ENCODE results near the gene SV2A.
"Not testable (repeated sequence)": the region's sequence is repeated elsewhere in the genome, so short reads cannot be mapped to it uniquely, and the experiment has no call there.

SV2A gene

GRCh38 chr1:149929856-149930255, 12.2 kb upstream of the SV2A start:
- no peak for DNase-seq (ENCODE audit: low spot score)

GRCh38 chr1:149928401-149928724, 10.7 kb upstream of the SV2A start:
- no peak for DNase-seq (ENCODE audit: low spot score)

DNA sequence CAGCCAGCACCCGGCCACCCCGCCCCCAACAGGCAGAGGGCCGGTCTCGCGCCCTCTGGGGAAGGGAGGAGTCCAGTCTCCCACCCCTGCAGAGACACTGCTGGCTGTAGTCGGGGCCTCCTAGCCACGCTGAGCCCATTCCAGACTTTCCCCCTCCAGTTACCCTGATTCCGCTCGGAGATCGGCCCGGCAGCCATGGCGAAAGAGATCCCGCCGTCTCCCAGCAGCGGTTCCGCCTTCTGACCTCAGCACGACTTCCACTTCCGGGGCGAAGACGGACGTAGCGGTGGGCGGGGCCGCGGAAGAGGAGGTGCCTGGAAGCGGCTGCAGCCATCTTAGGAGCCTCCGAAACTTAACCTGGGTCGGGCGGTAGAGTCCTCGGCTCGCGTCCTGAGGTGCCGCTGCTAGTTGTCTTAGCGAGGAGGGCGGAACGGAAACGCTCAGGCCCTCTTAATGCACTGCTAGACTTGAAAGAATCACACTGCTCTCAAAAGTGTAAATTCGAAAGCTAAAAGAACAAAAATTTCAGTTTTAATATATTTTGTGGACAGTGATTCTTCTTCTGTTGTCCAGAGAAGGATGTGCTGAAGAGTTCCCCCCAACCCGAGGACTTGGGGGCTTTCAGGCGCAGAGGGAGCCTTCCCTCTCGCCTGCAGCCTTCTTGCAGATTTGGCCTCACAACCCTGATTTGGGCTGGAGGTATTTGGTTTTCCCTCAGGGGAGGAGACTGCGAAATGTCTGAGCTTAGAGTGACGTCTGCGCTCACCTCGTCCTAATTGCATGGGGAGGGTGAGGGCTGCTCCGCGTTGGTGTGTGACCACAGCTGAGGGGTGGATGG, 10.1 kb upstream of the SV2A start, which contains the start of gene SF3B4:
TSS of gene SF3B4 (minus strand) at position 241 of the 838 bp plus-strand sequence. CDS start at position 197, 44 bp downstream.
- peak; percentile 97 for DNase-seq (ENCODE audit: low spot score)

- DNase-seq (ENCODE audit: low spot score) = no peak
Observed at GRCh38 chr1:149927056-149927562, 9.5 kb upstream of the SV2A start.

GRCh38 chr1:149926296-149926695, 8.7 kb upstream of the SV2A start:
- DNase-seq (ENCODE audit: low spot score) = no peak

- no peak for DNase-seq (ENCODE audit: low spot score)
Observed at GRCh38 chr1:149925751-149926150, 8.1 kb upstream of the SV2A start.

DNA sequence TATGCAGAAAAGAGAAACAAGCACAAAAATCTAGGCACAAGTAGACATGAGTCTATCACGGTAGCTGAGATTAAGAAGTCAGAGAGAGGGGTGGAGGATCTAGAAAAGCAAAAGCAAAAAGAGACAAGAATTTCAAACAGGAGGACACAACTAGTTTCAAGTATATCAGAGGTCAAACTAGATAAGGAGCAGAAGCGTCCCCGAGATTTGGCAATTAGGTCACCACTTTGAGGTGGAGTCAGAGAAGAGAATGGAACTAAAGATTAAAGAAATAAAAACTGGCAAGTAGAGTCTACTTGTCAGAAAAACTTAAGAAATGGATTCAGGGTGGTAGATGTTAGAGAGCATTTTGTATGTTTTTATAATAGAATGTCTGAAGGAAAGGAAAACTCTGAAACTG, 7.7 kb upstream of the SV2A start:
- no peak for DNase-seq (ENCODE audit: low spot score)

DNA sequence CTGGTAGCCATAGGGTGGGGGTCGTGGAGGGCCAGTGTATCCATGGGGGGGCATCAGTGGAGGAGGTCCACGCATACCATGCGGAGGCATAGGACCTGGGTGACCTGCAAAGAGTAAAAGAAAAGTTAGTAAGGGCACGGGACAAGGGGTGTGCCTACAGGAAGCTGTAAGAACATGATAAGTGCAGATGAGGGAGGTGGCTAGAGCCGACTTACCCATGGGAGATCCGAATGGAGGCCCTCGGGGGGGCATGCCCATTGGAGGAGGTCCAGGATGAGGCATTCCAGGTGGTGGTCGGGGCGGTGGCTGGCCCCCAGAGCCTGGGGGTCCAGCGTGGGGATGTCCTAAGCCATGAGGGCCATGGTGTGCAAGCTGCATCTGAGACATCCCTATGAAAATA, 6.0 kb upstream of the SV2A start:
- no peak for DNase-seq (ENCODE audit: low spot score)

- no peak for DNase-seq (ENCODE audit: low spot score)
Observed at GRCh38 chr1:149916898-149917252, 769 bp downstream of the SV2A start.

DNA sequence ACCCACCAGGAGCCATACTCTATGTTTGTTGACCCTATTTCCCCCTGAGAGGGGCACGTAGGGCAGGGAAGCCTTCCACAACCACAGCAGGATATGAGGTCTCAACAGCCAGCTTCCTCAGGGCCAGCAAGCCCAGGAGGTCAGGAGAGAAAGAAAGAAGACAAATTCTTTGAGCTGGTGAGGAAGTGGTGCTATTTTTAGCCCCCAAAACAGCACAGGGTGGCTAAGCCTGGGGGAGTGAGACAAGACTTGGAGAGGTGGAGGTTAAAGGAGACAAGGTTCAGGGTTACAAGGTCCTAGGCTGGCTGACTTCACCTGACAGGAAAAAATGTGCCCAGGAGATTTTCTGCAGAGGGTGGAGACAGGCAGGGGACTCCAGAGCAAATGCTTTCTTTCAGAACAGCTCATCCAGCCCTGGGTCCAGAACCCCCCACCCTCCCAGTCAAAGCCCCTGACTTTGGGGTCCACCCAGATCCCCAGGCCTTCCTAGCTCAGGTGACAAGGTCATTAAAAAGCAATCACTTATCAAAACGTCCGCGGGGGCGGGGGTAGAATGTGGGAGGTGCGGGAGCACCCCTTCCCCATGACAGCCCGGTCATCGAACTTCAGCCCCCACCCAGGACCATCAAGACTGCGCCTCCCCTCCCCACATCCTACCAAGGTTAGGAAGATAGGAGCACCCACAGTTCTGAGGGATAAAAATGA, 1.3 kb downstream of the SV2A start:
- no peak for DNase-seq (ENCODE audit: low spot score)

DNA sequence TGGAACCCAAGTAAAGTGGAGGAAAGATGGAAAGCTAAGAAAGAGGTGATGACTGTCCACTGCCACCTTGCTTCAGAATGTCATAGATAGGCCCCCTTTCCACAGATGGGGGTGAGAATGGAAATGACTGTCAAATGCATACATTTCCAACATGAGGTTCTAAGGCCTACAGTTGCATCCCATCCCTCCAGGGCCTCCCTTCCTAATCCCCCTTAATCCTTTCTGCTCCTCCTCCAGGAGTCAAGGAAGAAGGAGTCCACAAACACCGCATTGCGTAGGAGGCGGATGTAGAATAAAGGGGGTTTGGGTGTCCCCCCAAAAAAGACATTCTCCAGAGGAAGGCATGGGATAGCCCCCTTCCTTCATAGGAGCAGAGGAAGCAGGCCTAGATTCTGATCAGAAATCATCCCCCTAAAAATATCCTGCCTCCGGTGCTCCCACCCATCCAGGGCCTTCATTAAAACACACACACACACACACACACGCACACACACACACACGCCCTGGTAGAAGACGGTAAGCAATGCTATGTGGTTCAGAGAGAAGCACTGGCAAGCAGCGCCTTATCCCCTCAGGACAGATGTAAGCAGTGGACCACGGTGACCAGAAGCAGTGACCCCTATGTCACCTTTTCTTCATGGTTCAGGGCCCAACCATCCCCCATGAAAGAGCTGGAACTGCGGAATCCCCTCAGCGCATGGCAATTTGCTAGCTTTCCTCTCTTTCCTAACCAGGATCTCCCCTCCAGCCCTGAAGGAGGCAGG, 2.0 kb downstream of the SV2A start:
- no peak for DNase-seq (ENCODE audit: low spot score)

DNA sequence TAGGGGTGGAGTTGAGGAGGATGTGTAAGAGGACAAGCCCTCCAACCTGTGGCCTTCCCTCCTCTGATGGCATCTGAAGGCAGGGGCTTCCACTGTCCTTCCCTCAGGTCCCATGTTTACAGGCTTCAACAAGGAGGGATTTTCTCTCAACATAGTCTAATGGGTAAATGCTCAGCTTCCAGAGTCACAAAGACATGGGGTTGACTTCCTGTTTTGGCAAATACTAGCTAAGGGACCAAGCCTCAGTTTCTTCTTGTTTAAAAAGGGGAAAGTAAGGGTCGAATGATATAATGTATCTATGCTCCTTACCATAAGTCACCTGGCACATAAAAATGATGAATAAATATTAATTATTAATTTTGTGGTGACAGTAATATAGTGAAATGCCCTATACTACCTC, 3.1 kb downstream of the SV2A start:
- no peak for DNase-seq (ENCODE audit: low spot score)

- no peak for DNase-seq (ENCODE audit: low spot score)
Observed at GRCh38 chr1:149906570-149907075, 11.0 kb downstream of the SV2A start.

DNA sequence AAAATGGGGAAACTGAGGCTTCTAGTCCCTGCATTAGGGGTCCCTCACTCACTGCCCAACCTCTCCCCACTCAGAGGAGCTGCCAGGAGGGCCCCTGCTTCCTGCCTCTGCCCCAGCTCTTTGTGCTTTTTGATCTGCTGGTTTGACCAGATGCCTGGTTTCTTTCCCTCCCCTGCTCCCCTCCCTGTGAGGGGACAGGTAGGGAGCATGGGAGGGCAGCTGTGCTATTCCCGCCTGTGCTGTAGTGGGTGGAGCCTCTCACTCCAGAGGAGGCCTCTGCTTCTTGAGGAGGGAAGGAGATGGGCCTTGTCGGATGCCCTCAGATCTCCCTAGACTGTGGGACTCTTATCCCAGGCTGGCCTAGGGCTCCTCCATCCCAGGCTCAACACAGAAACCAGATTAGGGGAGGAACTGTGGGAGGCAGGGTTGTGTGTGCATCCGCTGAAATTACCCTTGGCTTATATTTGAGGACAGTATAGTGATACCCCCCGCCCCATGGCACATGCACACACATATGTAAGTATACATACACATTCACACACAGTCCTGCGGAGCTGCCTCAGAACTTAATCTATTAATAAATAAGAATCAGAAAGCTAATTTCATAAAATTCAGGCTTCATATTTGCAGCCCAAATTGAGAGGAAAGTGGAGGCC, 13.7 kb downstream of the SV2A start:
- DNase-seq (ENCODE audit: low spot score) = no peak

DNA sequence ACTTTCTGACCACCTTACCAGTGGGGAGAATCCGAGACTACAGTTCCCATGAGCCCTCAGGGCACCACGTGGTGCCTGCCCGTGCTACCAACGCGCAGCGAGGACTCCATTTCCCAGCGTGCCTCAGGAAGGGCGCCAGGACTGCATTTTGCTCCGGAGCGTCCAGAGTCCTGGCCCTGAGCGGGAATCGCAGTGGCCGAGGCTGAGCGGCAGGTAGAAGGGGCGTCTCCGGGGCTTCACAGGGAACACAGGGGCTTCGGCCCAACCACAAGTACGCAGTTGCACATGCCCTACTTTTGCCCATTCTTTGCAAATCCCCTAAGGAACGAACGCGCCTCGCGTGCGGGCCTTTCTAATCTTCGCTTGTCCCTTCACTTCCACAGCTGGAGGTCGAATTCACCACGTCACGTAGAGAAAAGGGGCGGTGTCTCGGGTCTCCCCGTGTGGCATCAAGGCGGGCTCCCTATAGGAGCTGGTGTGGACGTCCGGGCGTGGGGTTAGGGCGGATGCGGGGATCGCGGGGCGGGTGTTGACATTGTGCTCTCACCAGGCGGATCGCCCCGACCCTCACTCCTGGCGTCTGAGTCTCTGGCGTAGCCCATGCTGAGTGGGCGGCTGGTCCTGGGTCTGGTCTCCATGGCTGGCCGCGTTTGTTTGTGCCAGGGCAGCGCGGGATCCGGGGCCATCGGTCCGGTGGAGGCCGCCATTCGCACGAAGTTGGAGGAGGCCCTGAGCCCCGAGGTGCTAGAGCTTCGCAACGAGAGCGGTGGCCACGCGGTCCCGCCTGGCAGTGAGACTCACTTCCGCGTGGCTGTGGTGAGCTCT, 18.0 kb downstream of the SV2A start, which contains the start of gene BOLA1:
TSS of gene BOLA1 (plus strand) at position 109 of the 825 bp plus-strand sequence. CDS start at position 601, 492 bp downstream.
- DNase-seq (ENCODE audit: low spot score) = peak; percentile 95

GRCh38 chr1:149896575-149896974, 21.1 kb downstream of the SV2A start:
- no peak for DNase-seq (ENCODE audit: low spot score)

GRCh38 chr1:149888999-149889289, 28.7 kb downstream of the SV2A start:
- DNase-seq (ENCODE audit: low spot score) = no peak

GRCh38 chr1:149888247-149888998, 29.2 kb downstream of the SV2A start:
- peak; percentile 93 for DNase-seq (ENCODE audit: low spot score)

DNA sequence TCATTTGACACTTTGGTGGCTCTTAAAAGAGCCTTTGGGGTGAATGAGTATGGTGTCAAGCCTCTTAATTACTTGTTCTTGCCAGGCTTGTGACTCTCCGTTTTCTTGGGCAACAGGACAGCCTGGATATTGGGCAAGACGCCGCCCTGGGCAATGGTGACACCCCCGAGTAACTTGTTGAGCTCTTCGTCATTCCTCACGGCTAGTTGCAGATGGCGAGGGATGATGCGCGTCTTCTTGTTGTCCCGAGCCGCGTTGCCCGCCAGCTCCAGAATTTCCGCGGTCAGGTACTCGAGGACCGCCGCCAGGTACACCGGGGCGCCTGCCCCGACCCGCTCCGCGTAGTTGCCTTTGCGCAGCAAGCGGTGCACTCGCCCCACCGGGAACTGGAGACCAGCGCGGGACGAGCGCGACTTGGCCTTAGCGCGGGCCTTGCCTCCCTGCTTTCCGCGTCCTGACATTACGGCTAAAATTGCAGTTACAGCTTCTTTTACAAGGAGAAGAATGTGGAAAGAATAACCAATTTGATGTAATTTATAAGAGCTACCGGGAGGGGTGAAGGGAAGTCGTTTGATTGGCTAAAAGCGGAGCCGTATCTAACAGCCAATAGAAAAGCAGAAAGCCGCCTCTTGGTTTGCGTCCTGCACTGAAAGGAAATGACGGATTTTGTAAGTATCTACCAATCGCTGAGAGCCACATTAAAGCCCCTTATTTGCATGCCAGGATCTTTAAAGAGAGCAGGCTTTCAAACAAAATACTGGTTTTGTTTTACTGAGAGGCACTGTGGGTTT, 30.0 kb downstream of the SV2A start:
- peak; percentile 100 for DNase-seq (ENCODE audit: low spot score)

DNA sequence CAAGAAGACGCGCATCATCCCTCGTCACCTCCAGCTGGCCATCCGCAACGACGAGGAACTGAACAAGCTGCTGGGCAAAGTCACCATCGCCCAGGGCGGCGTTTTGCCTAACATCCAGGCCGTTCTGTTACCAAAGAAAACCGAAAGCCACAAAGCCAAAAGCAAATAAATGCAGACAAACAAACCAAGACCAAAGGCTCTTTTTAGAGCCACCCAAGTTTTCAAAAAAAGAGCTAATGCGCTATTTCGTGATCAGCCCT, 30.5 kb downstream of the SV2A start:
- DNase-seq (ENCODE audit: low spot score) = not testable (repeated sequence)
